ENCODE results near the gene DSCAML1.

The DSCAML1 gene

DNA sequence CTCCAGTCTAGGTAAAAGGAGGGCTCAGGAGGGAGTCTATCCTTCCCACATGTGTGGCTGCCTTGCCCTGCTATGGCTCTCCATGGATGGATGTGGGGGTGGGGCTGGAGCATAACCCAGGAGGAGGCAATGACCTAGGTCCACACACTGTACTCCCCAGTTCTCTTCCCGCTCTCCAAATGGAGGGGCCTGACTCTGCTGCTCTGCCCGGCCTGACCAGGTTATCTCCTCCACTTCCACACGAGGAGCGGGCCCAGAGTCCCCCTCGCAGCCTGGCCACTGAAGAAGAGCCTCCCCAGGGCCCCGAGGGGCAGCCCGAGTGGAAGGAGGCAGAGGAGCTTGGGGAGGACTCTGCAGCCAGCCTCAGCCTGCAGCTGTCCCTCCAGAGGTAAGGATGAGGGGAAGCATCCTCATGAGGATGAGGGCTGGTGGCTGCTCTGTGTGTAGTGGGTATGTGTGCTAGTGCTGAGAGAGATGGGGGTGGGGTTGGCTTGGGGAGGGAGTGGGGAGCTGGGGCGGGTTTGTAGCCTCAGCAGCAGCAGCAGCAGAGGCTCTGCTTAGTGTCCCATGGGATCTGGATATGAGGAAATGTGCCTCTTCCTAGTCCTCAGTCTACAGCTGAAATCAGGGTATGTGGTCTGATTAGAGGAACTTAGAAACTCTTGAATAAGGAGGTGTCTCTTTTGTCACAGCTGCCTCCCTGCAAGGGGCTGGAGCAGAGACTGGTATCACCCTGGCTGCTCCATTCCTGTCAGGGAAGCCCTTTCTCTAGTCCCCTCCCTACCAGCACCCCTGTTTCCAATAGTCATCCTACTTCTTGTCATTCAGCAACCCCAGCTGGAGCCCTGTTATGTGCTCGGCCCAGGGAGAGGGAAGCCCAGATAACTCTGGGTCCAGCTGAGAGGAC is 415.3 kb downstream of the DSCAML1 start:
- no peak for DNase-seq (ENCODE audit: low read depth in 3 of 3)

DNA sequence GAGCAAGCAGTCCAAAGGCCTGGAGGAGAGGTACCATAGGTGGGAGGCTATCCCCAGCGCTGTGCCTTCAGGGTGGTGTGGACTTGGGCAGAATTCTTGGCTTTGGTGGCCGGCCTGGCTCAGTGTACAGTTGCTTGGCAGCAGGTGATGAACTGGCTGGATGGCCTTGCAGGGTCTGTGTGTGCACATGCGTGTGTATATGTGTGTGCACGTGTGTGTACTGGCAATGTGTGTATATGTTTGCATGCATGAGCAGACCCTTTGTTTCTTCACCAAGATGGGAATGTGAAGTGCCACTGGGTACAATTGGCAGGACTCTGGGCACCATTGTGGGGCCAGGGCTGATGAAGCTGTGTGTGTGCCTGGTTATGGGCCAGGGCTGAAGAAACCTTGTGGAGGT is 416.3 kb downstream of the DSCAML1 start:
- no peak for DNase-seq (ENCODE audit: low read depth in 3 of 3)

GRCh38 chr11:117378976-117379865 is 417.8 kb downstream of the DSCAML1 start:
- DNase-seq (ENCODE audit: low read depth in 3 of 3): no peak
